GM23338 (cell line): ENCODE data around the gene HOXA3. TPM values are rescaled to one million over a fixed set of nuclear protein-coding genes. Genes with fewer than 3 reads are reported as not detected.
A peak's percentile ranks its signal among the peaks of the same experiment; 100 is the strongest.

Experiments
- ATAC-seq: fragments of 200-7000 bp; cut with Tn5 transposase; 3 replicates; pipeline ENCODE4 v1.9.1; 2020
- DNase-seq: peaks from one replicate; pipeline ENCODE4 v3.0.0-alpha.2; 2015; ENCODE audit warnings: low spot score
- H2AFZ ChIP-seq: fragments of 200-600 bp; sonication (generic); 2 replicates; pipeline ENCODE4 v1.8.0; 2016; ENCODE audit warnings: antibody characterized with exemption, mild to moderate bottlenecking, moderate library complexity
- H3F3A ChIP-seq: fragments of 200-600 bp; sonication (generic); replicated peaks from 2 replicates; pipeline ENCODE4 v1.8.0; 2017; ENCODE audit warnings: antibody characterized with exemption, mixed run types, low read depth
- H3K27ac ChIP-seq: fragments of 200-600 bp; sonication (generic); 2 replicates; pipeline ENCODE4 v1.6.1; 2016; ENCODE audit warnings: low read depth
- H3K27me3 ChIP-seq: fragments of 200-600 bp; sonication (generic); 2 replicates; pipeline ENCODE4 v1.8.0; 2016; ENCODE audit warnings: mild to moderate bottlenecking, mixed run types, moderate library complexity; ENCODE audit not compliant: insufficient read depth
- H3K36me3 ChIP-seq: fragments of 200-600 bp; sonication (generic); 2 replicates; pipeline ENCODE4 v1.8.0; 2016; ENCODE audit warnings: mild to moderate bottlenecking; ENCODE audit not compliant: insufficient read depth
- H3K4me1 ChIP-seq: fragments of 200-600 bp; sonication (generic); 2 replicates; pipeline ENCODE4 v1.8.0; 2016; ENCODE audit warnings: mild to moderate bottlenecking, moderate library complexity; ENCODE audit not compliant: insufficient read depth
- H3K4me2 ChIP-seq: fragments of 200-600 bp; sonication (generic); 2 replicates; pipeline ENCODE4 v1.7.1; 2017; ENCODE audit warnings: mixed run types
- H3K4me3 ChIP-seq: fragments of 200-600 bp; sonication (generic); 2 replicates; pipeline ENCODE4 v1.6.1; 2016; ENCODE audit warnings: mixed run types
- H3K79me2 ChIP-seq: fragments of 200-600 bp; sonication (generic); replicated peaks from 2 replicates; pipeline ENCODE4 v1.8.0; 2017; ENCODE audit warnings: mild to moderate bottlenecking; ENCODE audit not compliant: insufficient read depth
- H3K9me2 ChIP-seq: fragments of 200-600 bp; sonication (generic); 2 replicates; pipeline ENCODE4 v1.8.0; 2017; ENCODE audit not compliant: insufficient read depth
- H4K20me1 ChIP-seq: fragments of 200-600 bp; sonication (generic); replicated peaks from 2 replicates; pipeline ENCODE4 v1.8.0; 2017; ENCODE audit warnings: mild to moderate bottlenecking; ENCODE audit not compliant: insufficient read depth
- H3K27ac Mint-ChIP-seq: 2 replicates; pipeline ENCODE4 v1.8.0; 2020; ENCODE audit warnings: inconsistent platforms, mild to moderate bottlenecking, moderate library complexity, mixed read lengths
- H3K27me3 Mint-ChIP-seq: 3 replicates; pipeline ENCODE4 v1.8.0; 2022; ENCODE audit warnings: low read depth, mild to moderate bottlenecking, moderate library complexity, mixed read lengths, inconsistent platforms; ENCODE audit not compliant: insufficient read depth, poor library complexity
- H3K36me3 Mint-ChIP-seq: 3 replicates; pipeline ENCODE4 v1.8.0; 2021; ENCODE audit warnings: low read depth, mild to moderate bottlenecking, inconsistent platforms, moderate library complexity, mixed read lengths
- H3K4me1 Mint-ChIP-seq: 3 replicates; pipeline ENCODE4 v1.8.0; 2020; ENCODE audit warnings: mild to moderate bottlenecking, inconsistent platforms, mixed read lengths
- H3K4me3 Mint-ChIP-seq: 3 replicates; pipeline ENCODE4 v1.8.0; 2021; ENCODE audit warnings: moderate library complexity, mild to moderate bottlenecking, inconsistent platforms, mixed read lengths
- H3K9me3 Mint-ChIP-seq: 3 replicates; pipeline ENCODE4 v1.8.0; 2020; ENCODE audit warnings: moderate library complexity, mild to moderate bottlenecking, inconsistent platforms, mixed read lengths
- CREB1 ChIP-seq: fragments of 250-450 bp; sonication (Bioruptor Pico); IDR thresholded peaks from 2 replicates; pipeline ENCODE4 v1.5.0; 2020; ENCODE audit warnings: low read depth, mild to moderate bottlenecking, moderate library complexity
- CTCF ChIP-seq, 2 experiments: fragments of 200-600 bp in 1 of 2; sonication (generic) in 1 of 2; conservative IDR thresholded peaks; 2 replicates each; pipeline versions ENCODE4 v1.5.1 to v1.6.1; 2016 to 2017; ENCODE audit warnings: antibody characterized with exemption in 2 of 2, low read depth in 2 of 2, mild to moderate bottlenecking in 2 of 2, moderate library complexity in 1 of 2
- ETS1 ChIP-seq: IDR thresholded peaks from 2 replicates; pipeline ENCODE4 v1.6.1; 2016; ENCODE audit warnings: antibody characterized with exemption
- EZH2 ChIP-seq: fragments of 200-600 bp; sonication (generic); IDR thresholded peaks from one replicate; pipeline ENCODE4 v1.8.0; 2017; ENCODE audit warnings: antibody characterized with exemption, mild to moderate bottlenecking, low read depth; ENCODE audit not compliant: unreplicated experiment
- EZH2phosphoT487 ChIP-seq: fragments of 200-600 bp; sonication (generic); IDR thresholded peaks from one replicate; pipeline ENCODE4 v1.8.1; 2018; ENCODE audit warnings: antibody characterized with exemption; ENCODE audit not compliant: unreplicated experiment
- JUNB ChIP-seq: IDR thresholded peaks from one replicate; pipeline ENCODE4 v1.6.1; 2016; ENCODE audit warnings: antibody characterized with exemption; ENCODE audit not compliant: unreplicated experiment
- NANOG ChIP-seq: IDR thresholded peaks from 2 replicates; pipeline ENCODE4 v1.6.1; 2016; ENCODE audit warnings: antibody characterized with exemption, borderline replicate concordance
- POLR2AphosphoS5 ChIP-seq: IDR thresholded peaks from 2 replicates; pipeline ENCODE4 v1.6.1; 2016; ENCODE audit warnings: antibody characterized with exemption, low read depth
- REST ChIP-seq: IDR thresholded peaks from one replicate; pipeline ENCODE4 v1.6.1; 2018; ENCODE audit warnings: antibody characterized with exemption; ENCODE audit not compliant: unreplicated experiment
- STAT1 ChIP-seq: IDR thresholded peaks from one replicate; pipeline ENCODE4 v1.6.1; 2016; ENCODE audit warnings: antibody characterized with exemption; ENCODE audit not compliant: unreplicated experiment
- ZNF114 ChIP-seq: fragments of 250-450 bp; sonication (Bioruptor Pico); IDR thresholded peaks from 2 replicates; pipeline ENCODE4 v1.5.0; 2020; ENCODE audit warnings: mild to moderate bottlenecking, moderate library complexity
- ZNF331 ChIP-seq: fragments of 250-450 bp; sonication (Bioruptor Pico); IDR thresholded peaks from 2 replicates; pipeline ENCODE4 v1.5.0; 2020; ENCODE audit warnings: low read depth, mild to moderate bottlenecking, moderate library complexity
- ZNF462 ChIP-seq: fragments of 250-450 bp; sonication (Bioruptor Pico); IDR thresholded peaks from 2 replicates; pipeline ENCODE4 v1.5.0; 2020; ENCODE audit warnings: mild to moderate bottlenecking, moderate library complexity
- polyA plus RNA-seq: library from polyadenylated mRNA; unstranded; fragments of >200 nt; fragmentation: Nextera tagmentation; extraction: Ambion mirVana; gene quantifications from 2 replicates; pipeline ENCODE4 v1.2.1, GENCODE V29; 2016
- total RNA-seq: library from RNA; depleted of rRNA; stranded (reverse); fragments of >200 nt; shearing (Covaris generic); gene quantifications from 2 replicates; pipeline ENCODE4 v1.2.3, GENCODE V29; 2014

HOXA3 gene
- total and polyA plus RNA-seq, 2 experiments from 2014 or later: not detected

GRCh38 chr7:27080844-27081436 lies 71.4 kb downstream of the HOXA3 start:
- Mint-ChIP-seq H3K4me3 (no peak overlapping the region), H3K9me3 (no peaks in the 10 kb centered on the region; the same call in 2 of the 3 replicates), H3K36me3 (no peaks in the 10 kb centered on the region), H3K4me1 (peaks cover 4% of the 10 kb centered on the region; the same call in 1 of the 3 replicates), H3K27me3 (peaks cover 8% of the 10 kb centered on the region), H3K27ac (no peak overlapping the region)
- Histone ChIP-seq H3K9me2 (no peaks in the 10 kb centered on the region), H3K79me2 (no peaks in the 10 kb centered on the region), H3F3A (no peaks in the 10 kb centered on the region), H3K4me2 (no peak overlapping the region), H3K36me3 (no peaks in the 10 kb centered on the region), H3K27me3 (peaks cover 32% of the 10 kb centered on the region), H2AFZ (no peak overlapping the region; the same call in 1 of the 2 replicates), H3K4me3 (no peak overlapping the region), H3K27ac (no peak overlapping the region), H4K20me1 (no peaks in the 10 kb centered on the region; the same call in 1 of the 2 replicates), H3K4me1 (0 out of 2 replicates have a peak, but pooled peaks cover 3% of the 10 kb centered on the region)
- TF ChIP-seq ZNF114 (CRISPR knock-in tag): no peak
- no peak for TF ChIP-seq REST
- TF ChIP-seq NANOG: no peak
- TF ChIP-seq ETS1: no peak
- TF ChIP-seq STAT1: no peak
- no peak for TF ChIP-seq ZNF462 (CRISPR knock-in tag)
- no peak for TF ChIP-seq POLR2AphosphoS5
- TF ChIP-seq EZH2: no peak
- no peak for TF ChIP-seq JUNB
- TF ChIP-seq ZNF331 (CRISPR knock-in tag): no peak
- TF ChIP-seq EZH2phosphoT487: no peak
- no peak for TF ChIP-seq CTCF (conservative IDR thresholded peaks at IDR 0.05; ENCODE audit: low read depth in 2 of 2)
- no peak for TF ChIP-seq CREB1 (CRISPR knock-in tag)
- peak; percentile 84 for ATAC-seq
- peak; percentile 46 for DNase-seq
